HPDE6-E6E7 (cell line): ENCODE results near the gene SPHK2.
"Not testable (repeated sequence)": the region's sequence is repeated elsewhere in the genome, so short reads cannot be mapped to it uniquely, and the experiment has no call there.

Experiments
- DNase-seq: peaks from one replicate; pipeline ENCODE4 v3.0.0; 2011; ENCODE audit warnings: missing footprints; ENCODE audit errors: extremely low spot score

SPHK2 gene

GRCh38 chr19:48637449-48637947 is 18.2 kb downstream of the SPHK2 start:
- peak; percentile 87 for DNase-seq

- DNase-seq = peak; percentile 87
Measured at GRCh38 chr19:48637948-48638830, 18.9 kb downstream of the SPHK2 start.

- DNase-seq = no peak
Measured at GRCh38 chr19:48638831-48639381, 19.6 kb downstream of the SPHK2 start.

- DNase-seq = no peak
Measured at GRCh38 chr19:48639483-48640375, 20.4 kb downstream of the SPHK2 start.

- DNase-seq = no peak
Measured at GRCh38 chr19:48641850-48642249, 22.5 kb downstream of the SPHK2 start.

GRCh38 chr19:48642862-48643261 is 23.6 kb downstream of the SPHK2 start:
- DNase-seq = no peak

- DNase-seq = no peak
Measured at GRCh38 chr19:48644355-48644754, 25.0 kb downstream of the SPHK2 start.

- DNase-seq = no peak
Measured at GRCh38 chr19:48644839-48645619, 25.7 kb downstream of the SPHK2 start.

- DNase-seq = no peak
Measured at GRCh38 chr19:48645620-48646000, 26.3 kb downstream of the SPHK2 start.

- peak; percentile 89 for DNase-seq
Measured at GRCh38 chr19:48646001-48646721, 26.9 kb downstream of the SPHK2 start, which contains the start of gene CA11. TSS of gene CA11 (minus strand) at chr19:48646187. CDS start at chr19:48645632, 555 bp downstream.

- no peak for DNase-seq
Measured at GRCh38 chr19:48646722-48647216, 27.5 kb downstream of the SPHK2 start.

- DNase-seq = no peak
Measured at GRCh38 chr19:48648134-48648533, 28.8 kb downstream of the SPHK2 start.

GRCh38 chr19:48650974-48651682 is 31.8 kb downstream of the SPHK2 start:
- DNase-seq = no peak

GRCh38 chr19:48651683-48652048 is 32.4 kb downstream of the SPHK2 start:
- no peak for DNase-seq

- no peak for DNase-seq
Measured at GRCh38 chr19:48654299-48655059, 35.2 kb downstream of the SPHK2 start.

GRCh38 chr19:48656840-48657474 is 37.7 kb downstream of the SPHK2 start:
- no peak for DNase-seq

- DNase-seq = not testable (repeated sequence)
Measured at GRCh38 chr19:48657828-48658227, 38.5 kb downstream of the SPHK2 start.

- DNase-seq = no peak
Measured at GRCh38 chr19:48658483-48658882, 39.2 kb downstream of the SPHK2 start.
